Type B pancreatic cell (in vitro differentiated cells): Measurements from ENCODE around the gene ANKRD33B. TPM values are rescaled to one million over a fixed set of nuclear protein-coding genes. Genes with fewer than 3 reads are reported as not detected.

Source experiments
- DNase-seq: peaks from one replicate; pipeline ENCODE4 v3.0.0; 2021; ENCODE audit warnings: mixed read lengths; ENCODE audit not compliant: unreplicated experiment; ENCODE audit errors: extremely low spot score
- H3K27ac Mint-ChIP-seq: 2 replicates; pipeline ENCODE4 v1.8.0; 2021; ENCODE audit warnings: mild to moderate bottlenecking, mixed read lengths
- H3K27me3 Mint-ChIP-seq: 2 replicates; pipeline ENCODE4 v1.8.0; 2021; ENCODE audit warnings: mixed read lengths
- H3K36me3 Mint-ChIP-seq: 2 replicates; pipeline ENCODE4 v1.8.0; 2021; ENCODE audit warnings: mixed read lengths
- H3K4me1 Mint-ChIP-seq: one replicate; pipeline ENCODE4 v1.8.0; 2021; ENCODE audit warnings: mixed read lengths; ENCODE audit not compliant: unreplicated experiment
- H3K4me3 Mint-ChIP-seq: 2 replicates; pipeline ENCODE4 v1.8.0; 2021; ENCODE audit warnings: mild to moderate bottlenecking, mixed read lengths
- H3K9me3 Mint-ChIP-seq: 2 replicates; pipeline ENCODE4 v1.8.0; 2021; ENCODE audit warnings: mixed read lengths
- total RNA-seq: library from RNA; stranded (reverse); gene quantifications from 2 replicates; pipeline ENCODE4 v1.2.1, GENCODE V29; 2021; ENCODE audit warnings: low replicate concordance
- TF ChIP-seq, protein P1 (sequence below): fragments of 200-600 bp; sonication (generic); conservative IDR thresholded peaks from 2 replicates; pipeline ENCODE4 v1.5.0; 2021; ENCODE audit warnings: antibody characterized with exemption, mild to moderate bottlenecking

The ANKRD33B gene
- total RNA-seq, 1 donor from 2014 or later = 3.4 TPM

DNA sequence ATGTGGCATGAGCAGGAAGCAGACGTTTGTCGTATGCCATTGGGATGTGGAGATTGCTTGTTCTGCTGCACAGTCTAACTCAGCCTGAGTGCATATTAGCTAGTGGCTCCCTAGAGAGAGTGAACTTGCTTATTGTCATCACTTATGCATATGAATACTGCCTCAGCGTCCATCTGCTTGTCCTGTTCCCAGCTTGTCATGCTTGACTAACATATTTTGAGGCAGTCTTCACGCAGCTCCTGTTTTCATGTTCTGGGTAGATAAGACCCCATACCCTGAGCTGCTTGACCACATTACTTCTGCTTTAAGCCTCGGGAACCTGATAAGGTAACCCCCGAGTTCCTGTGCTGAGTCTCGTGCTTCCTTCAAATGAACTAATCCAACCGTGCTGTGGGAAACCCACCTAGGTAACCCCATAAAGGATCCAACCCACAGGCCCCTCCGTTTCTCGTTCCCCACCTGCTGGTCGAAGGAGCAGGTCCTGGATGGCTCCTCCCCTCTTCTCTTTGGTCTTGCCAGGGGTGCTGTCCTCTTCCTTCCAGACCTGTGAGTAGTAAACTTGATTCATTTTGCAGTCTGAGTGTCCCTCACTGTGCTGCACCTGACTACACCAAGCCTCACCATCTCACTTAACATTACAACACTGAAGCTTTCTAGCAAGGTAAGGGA lies 25.0 kb downstream of the ANKRD33B start:
- Mint-ChIP-seq H3K4me3 (no peak overlapping the region), H3K9me3 (no peaks in the 10 kb centered on the region), H3K4me1 (peaks cover 10% of the 10 kb centered on the region), H3K36me3 (no peaks in the 10 kb centered on the region), H3K27ac (no peak overlapping the region), H3K27me3 (no peaks in the 10 kb centered on the region)
- TF ChIP-seq, protein P1, sequence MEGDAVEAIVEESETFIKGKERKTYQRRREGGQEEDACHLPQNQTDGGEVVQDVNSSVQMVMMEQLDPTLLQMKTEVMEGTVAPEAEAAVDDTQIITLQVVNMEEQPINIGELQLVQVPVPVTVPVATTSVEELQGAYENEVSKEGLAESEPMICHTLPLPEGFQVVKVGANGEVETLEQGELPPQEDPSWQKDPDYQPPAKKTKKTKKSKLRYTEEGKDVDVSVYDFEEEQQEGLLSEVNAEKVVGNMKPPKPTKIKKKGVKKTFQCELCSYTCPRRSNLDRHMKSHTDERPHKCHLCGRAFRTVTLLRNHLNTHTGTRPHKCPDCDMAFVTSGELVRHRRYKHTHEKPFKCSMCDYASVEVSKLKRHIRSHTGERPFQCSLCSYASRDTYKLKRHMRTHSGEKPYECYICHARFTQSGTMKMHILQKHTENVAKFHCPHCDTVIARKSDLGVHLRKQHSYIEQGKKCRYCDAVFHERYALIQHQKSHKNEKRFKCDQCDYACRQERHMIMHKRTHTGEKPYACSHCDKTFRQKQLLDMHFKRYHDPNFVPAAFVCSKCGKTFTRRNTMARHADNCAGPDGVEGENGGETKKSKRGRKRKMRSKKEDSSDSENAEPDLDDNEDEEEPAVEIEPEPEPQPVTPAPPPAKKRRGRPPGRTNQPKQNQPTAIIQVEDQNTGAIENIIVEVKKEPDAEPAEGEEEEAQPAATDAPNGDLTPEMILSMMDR = no peak
- peak; percentile 37 for DNase-seq

- no peak overlapping the region for H3K4me3 Mint-ChIP-seq
- H3K9me3 Mint-ChIP-seq = no peaks in the 10 kb centered on the region
- DNase-seq = peak; percentile 36
- TF ChIP-seq, protein P1 = no peak
- no peaks in the 10 kb centered on the region for H3K27me3 Mint-ChIP-seq
- H3K27ac Mint-ChIP-seq = no peak overlapping the region
- H3K36me3 Mint-ChIP-seq = no peaks in the 10 kb centered on the region
- H3K4me1 Mint-ChIP-seq = peaks cover 14% of the 10 kb centered on the region
Observed at GRCh38 chr5:10590226-10590999, 26.5 kb downstream of the ANKRD33B start.

- DNase-seq = peak; percentile 15
- TF ChIP-seq, protein P1 = no peak
- H3K27ac Mint-ChIP-seq = no peak overlapping the region
- H3K4me3 Mint-ChIP-seq = no peak overlapping the region
- no peaks in the 10 kb centered on the region for H3K36me3 Mint-ChIP-seq
- no peaks in the 10 kb centered on the region for H3K9me3 Mint-ChIP-seq
- peaks cover 19% of the 10 kb centered on the region for H3K4me1 Mint-ChIP-seq
- no peaks in the 10 kb centered on the region for H3K27me3 Mint-ChIP-seq
Observed at GRCh38 chr5:10591159-10591558, 27.3 kb downstream of the ANKRD33B start.

DNA sequence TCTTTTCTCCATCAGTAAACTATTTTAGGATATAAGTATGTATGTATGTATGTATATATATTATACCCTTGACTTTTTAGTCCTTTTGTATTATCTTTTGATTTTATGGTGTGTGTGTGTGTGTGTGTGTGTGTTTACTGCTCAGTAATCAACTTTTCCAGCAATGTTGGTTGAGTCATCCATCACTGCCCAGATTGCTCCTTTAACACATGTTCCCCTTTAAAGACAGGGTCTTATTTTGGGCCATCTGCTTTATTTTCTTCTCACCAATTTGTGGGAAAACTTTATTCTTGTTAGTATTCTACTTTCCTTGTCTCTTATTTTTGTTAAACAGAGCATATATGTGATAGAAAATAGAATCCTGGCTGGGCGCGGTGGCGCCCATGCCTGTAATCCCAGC lies 28.1 kb downstream of the ANKRD33B start:
- no peak for DNase-seq
- no peaks in the 10 kb centered on the region for H3K9me3 Mint-ChIP-seq
- H3K36me3 Mint-ChIP-seq = no peaks in the 10 kb centered on the region
- H3K27ac Mint-ChIP-seq = no peak overlapping the region
- TF ChIP-seq, protein P1 = no peak
- peaks cover 20% of the 10 kb centered on the region for H3K4me1 Mint-ChIP-seq
- no peak overlapping the region for H3K4me3 Mint-ChIP-seq
- no peaks in the 10 kb centered on the region for H3K27me3 Mint-ChIP-seq

DNA sequence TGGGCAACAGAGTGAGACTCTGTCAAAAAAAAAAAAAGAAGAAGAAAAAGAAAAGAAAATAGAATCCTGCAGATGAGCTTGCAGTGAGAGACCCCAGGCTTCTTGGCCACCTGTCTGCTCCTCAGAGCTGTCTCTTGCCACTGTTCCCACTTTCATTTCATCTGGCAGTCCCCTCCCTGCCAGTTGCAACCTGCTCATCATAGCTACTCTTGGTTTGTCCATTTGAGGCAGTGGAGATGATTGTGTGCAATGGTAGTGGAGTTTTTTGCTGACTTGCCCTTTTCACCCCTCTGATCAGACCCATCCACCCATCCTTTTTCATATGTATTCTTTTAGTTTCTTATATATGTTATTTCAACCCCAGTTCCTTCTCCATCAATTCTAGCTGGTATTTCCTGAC lies 28.7 kb downstream of the ANKRD33B start:
- Mint-ChIP-seq H3K36me3 (no peaks in the 10 kb centered on the region), H3K27ac (no peak overlapping the region), H3K27me3 (no peaks in the 10 kb centered on the region), H3K9me3 (no peaks in the 10 kb centered on the region), H3K4me3 (no peak overlapping the region), H3K4me1 (peaks cover 20% of the 10 kb centered on the region)
- no peak for DNase-seq
- TF ChIP-seq, protein P1 = no peak
